SK-N-SH (cell line): ENCODE results near the gene ZNF117. TPM values are rescaled to one million over a fixed set of nuclear protein-coding genes. Genes with fewer than 3 reads are reported as not detected.

ENCODE experiments used
- CTCF ChIA-PET: fragments of 300-600, 350-600 bp; formaldehyde crosslinking; extraction: SDS; loops from one replicate; lab custom pipeline; 2021; lab: Yijun Ruan, JAX
- POLR2A ChIA-PET: fragments of 350-600 bp; sonication (Branson Sonifier 250); formaldehyde crosslinking; extraction: SDS; loops from one replicate; lab custom pipeline; 2020; ENCODE audit warnings: antibody characterized with exemption, inconsistent platforms; lab: Yijun Ruan, JAX
- DNase-seq: peaks from one replicate; pipeline ENCODE4 v3.0.0; 2012
- H2AFZ ChIP-seq: fragments of 200-600 bp; sonication (generic); 2 replicates; pipeline ENCODE4 v1.8.1; 2016; ENCODE audit warnings: antibody characterized with exemption, mild to moderate bottlenecking, low read depth
- H3F3A ChIP-seq: fragments of 200-600 bp; sonication (generic); replicated peaks from 2 replicates; pipeline ENCODE3; 2016; ENCODE audit warnings: antibody characterized with exemption, mild to moderate bottlenecking; ENCODE audit not compliant: insufficient read depth
- H3K27ac ChIP-seq, 2 experiments: fragments of 200-500 bp in 1 of 2; fragments of 200-600 bp in 1 of 2; sonication (Bioruptor generic) in 1 of 2; sonication (generic), shearing (Covaris generic) in 1 of 2; 2 replicates each; pipeline versions ENCODE4 v1.5.1 to v1.6.1; 2014 to 2016; ENCODE audit warnings: low read depth in 2 of 2, inconsistent platforms in 1 of 2, low read length in 1 of 2, mild to moderate bottlenecking in 1 of 2, mixed read lengths in 1 of 2
- H3K27me3 ChIP-seq: fragments of 200-600 bp; sonication (generic), shearing (Covaris generic); 2 replicates; pipeline ENCODE4 v1.6.1; 2016; ENCODE audit warnings: mixed run types; ENCODE audit not compliant: insufficient read depth
- H3K36me3 ChIP-seq, 2 experiments: fragments of 200-500 bp in 1 of 2; fragments of 200-600 bp in 1 of 2; sonication (Bioruptor generic) in 1 of 2; sonication (generic) in 1 of 2; replicated peaks in 1 of 2; 2 replicates each; pipeline versions ENCODE3 to v1.5.1; 2014 to 2016; ENCODE audit warnings: low read length in 1 of 2, mild to moderate bottlenecking in 1 of 2; ENCODE audit not compliant: insufficient read depth in 2 of 2, control insufficient read depth in 1 of 2
- H3K4me1 ChIP-seq, 2 experiments: fragments of 200-500 bp in 1 of 2; fragments of 200-600 bp in 1 of 2; sonication (Bioruptor generic) in 1 of 2; sonication (generic), shearing (Covaris generic) in 1 of 2; 2 replicates each; pipeline versions ENCODE4 v1.5.1 to v1.6.1; 2014 to 2016; ENCODE audit warnings: low read depth in 1 of 2, low read length in 1 of 2, mixed run types in 1 of 2; ENCODE audit not compliant: insufficient read depth in 2 of 2, control insufficient read depth in 1 of 2
- H3K4me2 ChIP-seq: fragments of 200-600 bp; sonication (generic), shearing (Covaris generic); 2 replicates; pipeline ENCODE4 v1.6.1; 2017; ENCODE audit warnings: mixed run types
- H3K4me3 ChIP-seq, 2 experiments: fragments of 200-500 bp in 1 of 2; fragments of 200-600 bp in 1 of 2; sonication (Bioruptor generic) in 1 of 2; sonication (generic), shearing (Covaris generic) in 1 of 2; 2 replicates each; pipeline versions ENCODE4 v1.5.1 to v1.8.1; 2014 to 2016; ENCODE audit warnings: low read depth in 2 of 2, inconsistent platforms in 1 of 2, low read length in 1 of 2, mild to moderate bottlenecking in 1 of 2, mixed read lengths in 1 of 2, moderate library complexity in 1 of 2
- H3K79me2 ChIP-seq: fragments of 200-600 bp; sonication (generic); 2 replicates; pipeline ENCODE4 v1.8.1; 2017; ENCODE audit warnings: mild to moderate bottlenecking; ENCODE audit not compliant: insufficient read depth
- H3K9ac ChIP-seq: fragments of 200-600 bp; sonication (generic); 2 replicates; pipeline ENCODE4 v1.6.1; 2017; ENCODE audit warnings: mixed run types
- H3K9me2 ChIP-seq: fragments of 200-600 bp; sonication (generic); 2 replicates; pipeline ENCODE4 v1.6.1; 2017; ENCODE audit warnings: mixed run types
- H3K9me3 ChIP-seq: fragments of 200-600 bp; sonication (generic); 2 replicates; pipeline ENCODE4 v1.6.1; 2017; ENCODE audit warnings: mixed run types, mild to moderate bottlenecking, moderate library complexity
- H4K20me1 ChIP-seq: fragments of 200-600 bp; sonication (generic); 2 replicates; pipeline ENCODE4 v1.6.1; 2017; ENCODE audit warnings: mild to moderate bottlenecking, mixed run types; ENCODE audit not compliant: insufficient read depth
- CHD2 ChIP-seq: fragments of 150-350 bp; IDR thresholded peaks from 2 replicates; pipeline ENCODE4 v1.6.1; 2018; ENCODE audit warnings: low read length; ENCODE audit not compliant: partially characterized antibody
- ELF1 ChIP-seq: IDR thresholded peaks from 2 replicates; pipeline ENCODE4 v1.4.0; 2012
- EP300 ChIP-seq, 2 experiments: IDR thresholded peaks; 2 replicates each; pipeline versions ENCODE4 v1.4.0 to v1.6.1; 2012; ENCODE audit warnings: borderline replicate concordance in 1 of 2, low read depth in 1 of 2, low read length in 1 of 2
- FOXJ3 ChIP-seq: sonication (generic); formaldehyde crosslinking; IDR thresholded peaks from 2 replicates; pipeline ENCODE4 v1.5.1; 2020; ENCODE audit warnings: mild to moderate bottlenecking, missing genetic modification reagents
- FOXM1 ChIP-seq: IDR thresholded peaks from 2 replicates; pipeline ENCODE4 v1.4.0; 2012; ENCODE audit warnings: low read depth, mild to moderate bottlenecking
- GATA2 ChIP-seq: sonication (generic); formaldehyde crosslinking; IDR thresholded peaks from 2 replicates; pipeline ENCODE4 v1.5.0; 2020; ENCODE audit warnings: mild to moderate bottlenecking, missing genetic modification reagents
- IRF3 ChIP-seq: fragments of 150-350 bp; IDR thresholded peaks from 2 replicates; pipeline ENCODE4 v1.6.1; 2016; ENCODE audit warnings: mild to moderate bottlenecking, low read depth, low read length
- MEF2A ChIP-seq: IDR thresholded peaks from 2 replicates; pipeline ENCODE4 v1.4.0; 2012; ENCODE audit warnings: low read depth, borderline replicate concordance
- NFIC ChIP-seq: IDR thresholded peaks from 2 replicates; pipeline ENCODE4 v1.4.0; 2012; ENCODE audit warnings: borderline replicate concordance
- NRF1 ChIP-seq: IDR thresholded peaks from 2 replicates; pipeline ENCODE4 v1.6.1; 2012; ENCODE audit warnings: low read depth, mild to moderate bottlenecking, low read length
- RAD21 ChIP-seq: IDR thresholded peaks from 2 replicates; pipeline ENCODE4 v1.6.1; 2012; ENCODE audit warnings: mild to moderate bottlenecking, low read length
- RCOR1 ChIP-seq: fragments of 150-350 bp; IDR thresholded peaks from 2 replicates; pipeline ENCODE4 v1.6.1; 2017; ENCODE audit warnings: antibody characterized with exemption, low read length
- REST ChIP-seq: IDR thresholded peaks from 2 replicates; pipeline ENCODE4 v1.6.1; 2012; ENCODE audit warnings: mild to moderate bottlenecking, low read depth, low read length, moderate library complexity
- RFX5 ChIP-seq: IDR thresholded peaks from 2 replicates; pipeline ENCODE4 v1.6.1; 2012; ENCODE audit warnings: mild to moderate bottlenecking, improper control_type of control experiment, low read length
- RXRA ChIP-seq: IDR thresholded peaks from 2 replicates; pipeline ENCODE4 v1.4.0; 2012; ENCODE audit warnings: low read depth, mild to moderate bottlenecking, borderline replicate concordance
- SMC3 ChIP-seq: IDR thresholded peaks from 2 replicates; pipeline ENCODE4 v1.6.1; 2012; ENCODE audit warnings: low read depth, low read length, improper control_type of control experiment
- TAF1 ChIP-seq: IDR thresholded peaks from 2 replicates; pipeline ENCODE4 v1.6.1; 2012; ENCODE audit warnings: low read depth, mild to moderate bottlenecking, low read length, moderate library complexity, borderline replicate concordance
- TCF12 ChIP-seq: IDR thresholded peaks from 2 replicates; pipeline ENCODE4 v1.4.0; 2012
- USF1 ChIP-seq: IDR thresholded peaks from 2 replicates; pipeline ENCODE4 v1.4.0; 2012; ENCODE audit warnings: low read depth, borderline replicate concordance
- YY1 ChIP-seq: IDR thresholded peaks from 2 replicates; pipeline ENCODE4 v1.4.0; 2012; ENCODE audit warnings: low read depth, mild to moderate bottlenecking
- WGBS: methylation state at CpG from one replicate; pipeline ENCODE4 v1.1.6; 2017; ENCODE audit warnings: low lambda C conversion rate; 5-methylcytosine and 5-hydroxymethylcytosine counted together
- polyA plus RNA-seq, 3 experiments: library from polyadenylated mRNA; depleted of rRNA; stranded (reverse); fragments of >200 nt; gene quantifications; 2 replicates each; pipeline ENCODE4 v1.2.3, GENCODE V29; 2012

The ZNF117 gene
- polyA plus RNA-seq, 1 of the 3 experiments (the other 2 are of a cell fraction) = 3.8 TPM

DNA sequence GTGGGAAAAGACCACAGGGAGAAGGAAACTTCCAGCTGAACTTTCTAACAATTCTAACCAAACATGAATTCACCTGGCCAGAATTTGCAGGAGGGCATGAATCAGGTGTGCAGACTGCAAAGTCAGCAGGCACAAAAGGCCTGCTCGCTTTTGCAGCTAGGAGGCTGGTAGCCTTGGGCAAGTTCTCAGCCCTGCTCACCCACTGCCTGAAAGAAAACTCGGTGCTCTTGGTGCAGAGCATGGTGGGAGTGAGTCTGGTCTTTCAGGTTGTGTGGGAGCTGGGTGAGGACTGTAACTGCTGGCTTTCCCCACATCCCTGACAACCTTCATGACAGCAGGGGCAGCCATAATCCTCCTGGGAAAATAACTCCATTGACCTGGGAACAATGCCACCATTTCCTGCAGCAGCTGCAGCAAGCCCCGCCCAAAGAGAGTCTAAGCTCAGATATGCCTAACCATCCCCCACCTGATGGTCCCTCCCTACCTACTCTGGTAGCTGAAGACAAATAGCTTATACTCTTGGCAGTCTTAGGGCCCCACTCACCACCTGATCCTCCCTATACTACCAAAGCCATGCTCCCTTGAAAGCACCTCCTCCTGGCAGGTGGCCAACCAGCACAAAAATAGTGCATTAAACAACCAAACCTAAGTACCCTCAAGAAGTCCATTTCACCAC lies 31.6 kb downstream of the ZNF117 start:
- H3K4me2 ChIP-seq = no peak overlapping the region
- no peaks in the 10 kb centered on the region for H4K20me1 ChIP-seq
- no peaks in the 10 kb centered on the region for H3K79me2 ChIP-seq
- H3K36me3 ChIP-seq = no peaks in the 10 kb centered on the region
- H3K27ac ChIP-seq = no peak overlapping the region
- H3K9ac ChIP-seq = no peak overlapping the region
- H3K9me2 ChIP-seq = no peaks in the 10 kb centered on the region
- WGBS = 10% methylated on average over 3 of the region's 3 CpGs
- no peaks in the 10 kb centered on the region; a peak in 1 of 4 replicates for H3K4me1 ChIP-seq
- H3K27me3 ChIP-seq = no peaks in the 10 kb centered on the region
- ChIA-PET CTCF (interaction anchor here (0.5 to 1.3 kb wide), 4 partner anchors 11 to 349 kb away, joined by 3 to 5 read pairs (median 4); no protein-coding TSS in a partner anchor), POLR2A (no interaction called here)
- H2AFZ ChIP-seq = no peak overlapping the region
- no peak for DNase-seq
- TF ChIP-seq RAD21 (no peak), NRF1 (no peak), MEF2A (no peak), REST (no peak), FOXJ3 (CRISPR knock-in tag) (no peak), NFIC (no peak), RCOR1 (no peak), FOXM1 (no peak), YY1 (no peak), USF1 (no peak), SMC3 (no peak), RFX5 (no peak), CHD2 (no peak), GATA2 (CRISPR knock-in tag) (no peak), TCF12 (no peak), ELF1 (no peak), EP300 (IDR thresholded peaks at IDR 0.05; ENCODE audit: borderline replicate concordance in 1 of 2, low read depth in 1 of 2, low read length in 1 of 2) (no peak), IRF3 (no peak), TAF1 (no peak), RXRA (no peak)
- peaks cover 9% of the 10 kb centered on the region; the same call in 1 of the 2 replicates for H3K9me3 ChIP-seq
- no peaks in the 10 kb centered on the region for H3F3A ChIP-seq
- H3K4me3 ChIP-seq = no peak overlapping the region
